ENCODE measurements around the gene SLC22A16.

The SLC22A16 gene

GRCh38 chr6:110468731-110469130 lies 7.7 kb downstream of the SLC22A16 start:
- CTCF ChIA-PET = no interaction called here

GRCh38 chr6:110467566-110468140 lies 8.8 kb downstream of the SLC22A16 start:
- POLR2A ChIA-PET (ENCODE audit: low non-redundant PET) = no interaction called here
- no peak for DNase-seq (ENCODE audit: low spot score)
- CTCF ChIA-PET = no interaction called here

More at GRCh38 chr6:110468731-110469130, 7.7 kb downstream of the SLC22A16 start:
- TF ChIP-seq CTCF (conservative IDR thresholded peaks at IDR 0.05; ENCODE audit: low read depth) = no peak
- POLR2A ChIA-PET (ENCODE audit: low non-redundant PET) = no interaction called here
- no peak overlapping the region for H3K27ac ChIP-seq
- no peak for DNase-seq (ENCODE audit: low spot score)

GRCh38 chr6:110462884-110463481 lies 13.4 kb downstream of the SLC22A16 start:
- no peak for DNase-seq (ENCODE audit: low spot score)
- ChIA-PET POLR2A (ENCODE audit: low non-redundant PET) (no interaction called here), CTCF (no interaction called here)
- TF ChIP-seq CTCF (conservative IDR thresholded peaks at IDR 0.05; ENCODE audit: low read depth) = no peak
- no peak overlapping the region for H3K27ac ChIP-seq

More at GRCh38 chr6:110467566-110468140, 8.8 kb downstream of the SLC22A16 start:
- no peak for TF ChIP-seq CTCF (conservative IDR thresholded peaks at IDR 0.05; ENCODE audit: low read depth)
- no peak overlapping the region for H3K27ac ChIP-seq

- TF ChIP-seq CTCF (conservative IDR thresholded peaks at IDR 0.05; ENCODE audit: low read depth) = no peak
- DNase-seq (ENCODE audit: low spot score) = no peak
- H3K27ac ChIP-seq = no peak overlapping the region
- CTCF ChIA-PET = no interaction called here
- POLR2A ChIA-PET (ENCODE audit: low non-redundant PET) = no interaction called here
Measured at GRCh38 chr6:110461376-110461775, 15.0 kb downstream of the SLC22A16 start.

- ChIA-PET POLR2A (ENCODE audit: low non-redundant PET) (no interaction called here), CTCF (interaction anchor here (0.7 kb wide), 1 partner anchor 60 kb away, joined by 3 read pairs; no protein-coding TSS in a partner anchor)
- no peak for DNase-seq (ENCODE audit: low spot score)
- no peak for TF ChIP-seq CTCF (conservative IDR thresholded peaks at IDR 0.05; ENCODE audit: low read depth)
- H3K27ac ChIP-seq = no peak overlapping the region
Measured at GRCh38 chr6:110459137-110459536, 17.3 kb downstream of the SLC22A16 start.

GRCh38 chr6:110458476-110458875 lies 17.9 kb downstream of the SLC22A16 start:
- ChIA-PET CTCF (interaction anchor here (0.6 to 0.7 kb wide), 2 partner anchors 25 to 60 kb away, joined by 3 read pairs; no protein-coding TSS in a partner anchor), POLR2A (ENCODE audit: low non-redundant PET) (no interaction called here)
- DNase-seq (ENCODE audit: low spot score) = no peak
- no peak for TF ChIP-seq CTCF (conservative IDR thresholded peaks at IDR 0.05; ENCODE audit: low read depth)
- H3K27ac ChIP-seq = no peak overlapping the region

Measured in RWPE1 (cell line).